Measurements from ENCODE around the gene PCDHA3. TPM values are rescaled to one million over a fixed set of nuclear protein-coding genes. Genes with fewer than 3 reads are reported as not detected.
A peak's percentile ranks its signal among the peaks of the same experiment; 100 is the strongest.
"Not testable (repeated sequence)": the region's sequence is repeated elsewhere in the genome, so short reads cannot be mapped to it uniquely, and the experiment has no call there.

The PCDHA3 gene
- total and polyA plus RNA-seq, 8 donors, result 0.24 to 1.2 (median 0.50) TPM

GRCh38 chr5:140780512-140780911 is 20.3 kb upstream of the PCDHA3 start:
- Histone ChIP-seq H3K9me3 (peaks cover 0 to 4% (median 0%) of the 10 kb centered on the region in 4 donors), H3K4me1 (no peaks in the 10 kb centered on the region), H3K36me3 (no peaks in the 10 kb centered on the region), H3K27me3 (peaks cover 0 to 6% (median 0%) of the 10 kb centered on the region in 4 donors), H3K4me3 (no peak overlapping the region), H3K27ac (no peak overlapping the region)
- 65 to 92% methylated on average over 1 of the region's 1 CpG for WGBS, 2 donors
- no peak for ATAC-seq
- no peak for FAIRE-seq
- intact Hi-C loops (cut with DNase I), result no loop called here
- TF ChIP-seq CTCF (IDR thresholded peaks at IDR 0.05), result no peak
- no peak for DNase-seq

GRCh38 chr5:140785905-140786686 is 14.8 kb upstream of the PCDHA3 start, which contains the start of gene PCDHA1:
TSS of gene PCDHA1 (plus strand) at chr5:140786140.
- Histone ChIP-seq H3K9me3 (no peaks in the 10 kb centered on the region), H3K4me3 (no peak within 1 kb of the TSS), H3K27me3 (peaks cover 0 to 7% (median 3%) of the 10 kb centered on the region in 4 donors), H3K4me1 (no peaks in the 10 kb centered on the region), H3K27ac (no peak within 1 kb of the TSS), H3K36me3 (no peaks in the 10 kb centered on the region)
- no peak for TF ChIP-seq CTCF (IDR thresholded peaks at IDR 0.05)
- DNase-seq, result no peak
- ATAC-seq, result no peak
- intact Hi-C loops (cut with DNase I), result no loop called here
- no peak for FAIRE-seq
- WGBS, 2 donors, result 13 to 14% methylated on average over 29 of the region's 29 CpGs

GRCh38 chr5:140787422-140787821 is 13.4 kb upstream of the PCDHA3 start:
- H3K27me3 ChIP-seq; H3K4me1 ChIP-seq; intact Hi-C loops (cut with DNase I); H3K9me3 ChIP-seq; H3K27ac ChIP-seq; DNase-seq; H3K4me3 ChIP-seq; FAIRE-seq; ATAC-seq; H3K36me3 ChIP-seq: not testable (repeated sequence)
- WGBS, 2 donors, result 23 to 30% methylated on average over 44 of the region's 44 CpGs

GRCh38 chr5:140787849-140788504 is 12.9 kb upstream of the PCDHA3 start:
- H3K27ac ChIP-seq; ATAC-seq; H3K9me3 ChIP-seq; FAIRE-seq; H3K36me3 ChIP-seq; H3K4me3 ChIP-seq; intact Hi-C loops (cut with DNase I); H3K27me3 ChIP-seq; H3K4me1 ChIP-seq: not testable (repeated sequence)
- WGBS, 2 donors, result 25 to 28% methylated on average over 70 of the region's 70 CpGs
- DNase-seq, result peak in 1 of 6 donors; percentile 43

GRCh38 chr5:140791089-140791488 is 9.8 kb upstream of the PCDHA3 start:
- Histone ChIP-seq H3K27ac (no peak overlapping the region), H3K27me3 (peaks cover 0 to 4% (median 3%) of the 10 kb centered on the region in 4 donors), H3K4me3 (no peak overlapping the region), H3K9me3 (peaks cover 0 to 10% (median 3%) of the 10 kb centered on the region in 4 donors), H3K36me3 (no peaks in the 10 kb centered on the region), H3K4me1 (no peaks in the 10 kb centered on the region)
- DNase-seq, result no peak
- ATAC-seq, result no peak
- no peak for TF ChIP-seq CTCF (IDR thresholded peaks at IDR 0.05)
- no peak for FAIRE-seq
- intact Hi-C loops (cut with DNase I), result no loop called here
- 20 to 21% methylated on average over 2 of the region's 2 CpGs for WGBS, 2 donors
